GM19043 (cell line): Measurements from ENCODE around the gene MACROD2.

ENCODE experiments used
- ATAC-seq: cut with Tn5 transposase; IDR thresholded peaks from one replicate; pipeline ENCODE4 v1.9.1; 2021; ENCODE audit warnings: low read depth; ENCODE audit not compliant: unreplicated experiment

MACROD2 gene

GRCh38 chr20:15561070-15561569 lies 1565.8 kb downstream of the MACROD2 start:
- ATAC-seq, result no peak

- ATAC-seq, result no peak
These were observed 1566.5 kb downstream of the MACROD2 start for GRCh38 chr20:15561707-15562404.

GRCh38 chr20:15563836-15564235 lies 1568.5 kb downstream of the MACROD2 start:
- ATAC-seq, result no peak

GRCh38 chr20:15564981-15565380 lies 1569.7 kb downstream of the MACROD2 start:
- peak; percentile 78 for ATAC-seq

GRCh38 chr20:15565786-15566185 lies 1570.5 kb downstream of the MACROD2 start:
- no peak for ATAC-seq

- ATAC-seq, result no peak
These were observed 1571.9 kb downstream of the MACROD2 start for GRCh38 chr20:15567219-15567618.

GRCh38 chr20:15570156-15570555 lies 1574.8 kb downstream of the MACROD2 start:
- ATAC-seq, result no peak

- no peak for ATAC-seq
These were observed 1575.7 kb downstream of the MACROD2 start for GRCh38 chr20:15571056-15571455.

- no peak for ATAC-seq
These were observed 1579.9 kb downstream of the MACROD2 start for GRCh38 chr20:15575255-15575654.

GRCh38 chr20:15576411-15576810 lies 1581.1 kb downstream of the MACROD2 start:
- ATAC-seq, result no peak

- no peak for ATAC-seq
These were observed 1582.8 kb downstream of the MACROD2 start for GRCh38 chr20:15578113-15578512.

- no peak for ATAC-seq
These were observed 1584.4 kb downstream of the MACROD2 start for GRCh38 chr20:15579688-15580087.

- ATAC-seq, result no peak
These were observed 1586.9 kb downstream of the MACROD2 start for GRCh38 chr20:15582146-15582760.

- ATAC-seq, result no peak
These were observed 1589.2 kb downstream of the MACROD2 start for GRCh38 chr20:15584507-15584906.

GRCh38 chr20:15593081-15593480 lies 1597.8 kb downstream of the MACROD2 start:
- no peak for ATAC-seq

GRCh38 chr20:15594158-15594695 lies 1598.9 kb downstream of the MACROD2 start:
- no peak for ATAC-seq

GRCh38 chr20:15596220-15596890 lies 1601.0 kb downstream of the MACROD2 start:
- no peak for ATAC-seq

GRCh38 chr20:15597306-15597705 lies 1602.0 kb downstream of the MACROD2 start:
- no peak for ATAC-seq

- ATAC-seq, result no peak
These were observed 1604.6 kb downstream of the MACROD2 start for GRCh38 chr20:15599961-15600360.

- no peak for ATAC-seq
These were observed 1605.2 kb downstream of the MACROD2 start for GRCh38 chr20:15600565-15600964.

GRCh38 chr20:15603506-15603905 lies 1608.2 kb downstream of the MACROD2 start:
- ATAC-seq, result no peak
